Left forelimb (tissue), 1 donor: Measurements from ENCODE around the gene ZSWIM6.
"Not testable (repeated sequence)": the region's sequence is repeated elsewhere in the genome, so short reads cannot be mapped to it uniquely, and the experiment has no call there.

Experiments used
- DNase-seq: peaks from one replicate; pipeline ENCODE4 v3.0.0-alpha.2; 2018; ENCODE audit warnings: low spot score

The ZSWIM6 gene

DNA sequence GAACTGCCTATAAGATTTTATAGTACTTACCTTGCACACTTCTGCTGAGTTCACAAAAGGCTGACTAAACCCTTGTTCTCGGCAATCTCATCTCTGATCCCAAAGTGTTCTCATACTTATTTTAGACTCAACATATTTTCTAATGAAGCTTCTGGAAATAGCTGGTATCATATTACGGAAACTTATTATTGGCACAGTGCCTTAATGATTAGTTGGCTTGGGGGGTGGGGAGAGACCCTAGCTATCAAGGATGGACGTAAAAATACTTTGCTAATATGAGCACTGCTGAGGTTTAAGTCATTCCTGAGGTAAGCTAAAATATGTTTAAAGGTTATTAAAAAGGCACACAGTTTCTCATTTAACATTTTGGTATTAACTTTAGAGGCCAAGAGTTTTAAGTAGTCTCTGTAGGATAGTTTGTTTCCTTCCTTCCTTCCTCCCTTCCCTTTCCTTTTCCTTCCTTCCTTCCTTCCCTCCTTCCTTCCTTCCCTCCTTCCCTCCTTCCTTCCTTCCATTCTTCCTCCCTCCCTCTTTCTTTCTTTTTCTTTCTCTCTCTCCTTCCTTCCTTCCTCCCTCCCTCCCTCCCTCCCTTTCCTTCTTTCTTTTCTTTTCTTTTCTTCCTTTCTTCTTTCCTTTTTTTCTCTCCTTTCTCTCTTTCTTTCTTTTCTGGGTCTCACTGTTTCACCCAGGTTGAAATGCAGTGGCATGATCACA, 31.5 kb downstream of the ZSWIM6 start:
- no peak for DNase-seq

DNA sequence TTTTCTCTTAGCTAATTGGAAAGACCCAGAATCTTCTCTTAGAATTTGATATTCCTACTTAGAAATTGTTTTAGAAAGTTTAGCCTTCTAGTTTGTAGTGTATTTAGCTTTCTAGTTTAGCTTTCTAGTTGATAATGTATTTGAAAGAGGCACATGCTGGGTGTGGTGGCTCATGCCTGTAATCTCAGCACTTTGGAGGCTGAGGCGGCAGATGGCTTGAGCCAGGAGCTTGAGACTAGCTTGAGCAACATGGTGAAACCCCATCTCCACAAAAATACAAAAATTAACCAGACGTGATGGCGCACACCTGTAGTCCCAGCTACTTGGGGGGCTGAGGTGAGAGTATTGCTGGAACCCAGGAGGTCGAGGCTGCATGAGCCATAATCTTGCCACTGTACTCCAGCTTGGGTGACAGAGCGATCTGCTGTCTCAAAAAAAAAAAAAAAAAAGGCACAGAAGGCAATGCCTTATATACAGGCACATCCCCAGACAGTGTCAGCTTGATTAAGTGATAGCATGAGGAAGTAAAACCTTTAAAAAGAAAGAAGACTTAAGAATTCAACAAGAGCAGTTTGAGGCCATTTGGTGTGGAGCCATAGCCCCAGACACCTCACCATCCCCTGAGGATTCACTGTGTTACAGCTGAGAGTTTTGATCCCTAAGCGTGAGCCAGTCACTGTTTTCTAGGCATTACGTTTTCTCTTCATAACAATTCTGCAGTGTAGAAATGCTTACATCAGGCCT, 34.6 kb downstream of the ZSWIM6 start:
- DNase-seq, result no peak

DNA sequence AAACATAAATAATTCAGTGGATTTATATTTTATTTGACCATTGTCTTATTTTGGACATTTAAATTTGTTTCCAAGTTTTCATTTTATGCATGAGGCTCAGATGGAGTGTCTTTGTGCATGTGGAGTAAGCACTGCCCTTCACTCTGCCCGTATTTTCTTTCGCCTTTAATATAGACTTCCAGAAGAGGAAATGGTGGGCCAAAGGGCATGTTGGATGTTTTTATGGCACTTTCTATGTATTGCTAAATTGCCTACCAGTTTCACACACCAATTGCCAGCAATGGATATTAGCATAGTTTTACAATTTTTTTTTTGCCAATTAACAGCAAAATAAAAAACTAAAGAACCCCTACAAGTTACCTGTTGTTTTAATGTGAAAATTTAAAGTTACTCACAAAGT, 38.4 kb downstream of the ZSWIM6 start:
- no peak for DNase-seq

DNA sequence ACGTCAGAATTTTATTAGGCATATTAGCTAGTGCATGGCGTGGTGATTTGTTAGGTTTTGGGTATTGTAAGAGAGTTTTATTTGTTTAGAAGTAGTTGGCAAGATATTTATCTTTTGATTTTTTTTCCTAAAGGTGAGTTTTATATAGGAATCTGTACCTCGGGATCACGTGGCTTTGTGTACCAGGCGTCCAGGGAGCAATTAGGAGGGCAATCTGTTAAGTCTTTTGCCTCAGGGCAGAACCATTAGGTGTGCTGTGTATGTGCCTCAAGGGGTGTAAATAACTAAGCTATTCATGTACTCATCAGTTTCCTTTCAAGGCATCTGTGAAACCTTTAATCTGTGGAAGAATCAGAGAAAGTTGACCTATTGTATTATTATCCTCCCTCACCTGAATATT, 39.4 kb downstream of the ZSWIM6 start:
- DNase-seq, result no peak

DNA sequence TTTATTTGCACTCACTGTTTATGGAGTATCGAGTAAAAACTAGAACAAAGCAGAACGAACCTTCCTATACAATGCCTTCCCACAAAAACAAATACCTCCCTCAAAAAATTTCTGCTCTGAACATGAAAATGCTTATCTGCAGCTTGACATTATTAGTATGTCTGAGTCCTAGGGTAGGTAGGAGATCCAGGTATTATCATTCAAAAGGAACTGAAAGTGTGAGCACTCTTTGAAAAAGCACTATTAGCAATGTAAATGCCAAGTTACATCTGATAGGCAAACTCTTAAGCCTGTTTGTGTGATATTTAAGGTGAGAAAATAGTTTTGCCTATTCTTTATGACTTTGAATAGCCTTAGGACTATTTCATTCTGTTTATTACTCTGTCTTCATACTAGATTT, 47.6 kb downstream of the ZSWIM6 start:
- no peak for DNase-seq

DNA sequence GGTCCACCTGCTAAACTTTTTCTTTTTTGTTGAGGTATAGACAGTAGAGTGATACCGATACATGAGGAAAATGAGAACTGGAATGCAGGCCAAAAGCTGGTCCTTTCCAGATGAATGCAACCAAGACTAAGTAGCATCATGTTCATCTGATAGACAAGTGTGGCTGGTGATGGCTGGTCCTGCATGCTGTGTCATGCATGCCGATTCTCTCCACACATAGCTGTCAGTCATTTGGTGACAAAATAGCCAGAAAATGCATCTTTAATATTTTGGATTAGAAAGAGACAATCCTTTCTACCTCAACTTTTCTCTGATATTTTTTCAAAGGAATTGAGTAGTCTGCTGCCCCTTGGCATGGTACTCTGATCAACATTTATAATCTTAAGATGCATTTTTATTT, 49.9 kb downstream of the ZSWIM6 start:
- no peak for DNase-seq

DNA sequence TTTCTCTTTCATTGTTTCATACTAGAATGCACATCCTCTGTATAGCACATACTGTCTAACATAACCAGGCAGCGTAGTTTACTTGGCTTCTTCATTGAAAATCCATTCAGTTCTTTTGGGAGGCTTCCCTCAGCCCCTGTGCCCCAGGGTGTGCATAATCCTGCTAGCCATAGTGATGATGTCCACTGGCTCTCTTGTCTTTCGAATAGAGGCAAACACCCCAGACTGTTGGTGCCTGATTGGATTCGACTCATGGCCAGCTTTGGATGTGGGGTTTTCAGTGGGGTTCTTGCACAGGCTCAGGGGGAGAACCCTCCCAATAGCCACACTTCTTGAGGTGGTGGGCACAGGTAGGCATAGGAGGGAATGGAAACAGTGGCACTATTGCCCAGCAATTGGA, 53.6 kb downstream of the ZSWIM6 start:
- no peak for DNase-seq

DNA sequence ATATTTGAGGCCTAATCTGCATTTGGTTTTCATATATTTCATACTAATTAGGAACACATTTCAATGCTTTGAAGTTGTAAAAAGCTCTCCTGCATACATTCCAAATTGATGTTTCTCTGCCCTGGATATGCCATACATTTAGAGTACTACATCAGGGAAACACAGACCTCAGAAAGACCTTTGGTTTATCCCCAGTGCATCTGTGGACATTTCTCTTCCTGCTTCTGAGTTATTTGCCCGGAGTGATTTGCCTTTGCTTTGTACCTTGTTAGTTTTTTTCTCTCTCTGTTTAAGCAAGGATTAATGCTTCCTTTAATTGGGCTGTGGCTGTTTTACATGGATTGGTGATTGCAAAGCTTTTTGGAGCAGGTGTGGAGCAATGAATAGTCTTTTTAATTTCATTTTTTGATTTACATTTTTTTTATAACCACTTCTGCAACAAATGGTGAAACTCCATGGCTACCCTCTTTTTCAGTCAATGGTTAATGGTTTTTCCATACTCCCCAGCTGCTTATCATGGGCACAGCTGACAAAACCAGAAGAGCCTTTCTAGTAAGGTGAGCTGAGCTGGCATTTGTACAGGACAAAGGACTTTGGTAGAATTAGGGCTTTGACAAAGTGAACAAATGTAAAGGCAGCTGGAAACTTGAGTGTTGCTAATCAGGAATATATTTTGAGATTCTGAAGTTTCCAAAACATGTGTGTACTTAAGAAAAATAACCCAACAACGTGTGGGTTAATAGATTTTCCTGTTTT, 54.2 kb downstream of the ZSWIM6 start:
- DNase-seq, result no peak

DNA sequence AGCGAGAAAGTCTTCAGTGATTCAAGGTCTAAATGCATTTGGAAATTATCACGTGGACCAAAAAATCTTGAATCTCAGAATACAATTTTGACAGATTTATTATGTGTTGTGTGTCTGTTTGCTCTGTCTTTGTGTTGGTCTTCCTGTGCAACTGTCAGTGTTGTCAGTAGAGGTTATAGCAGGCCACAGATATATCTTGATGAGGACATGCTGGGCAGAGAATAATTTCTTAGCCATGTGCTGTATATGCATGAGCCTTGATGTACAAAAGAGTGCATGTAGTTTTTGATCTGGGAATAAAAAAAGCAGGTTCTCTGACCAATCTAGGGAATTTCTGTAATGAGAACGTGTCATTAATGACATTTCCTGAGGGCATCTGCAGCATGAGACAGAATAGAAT, 57.6 kb downstream of the ZSWIM6 start:
- DNase-seq, result no peak

DNA sequence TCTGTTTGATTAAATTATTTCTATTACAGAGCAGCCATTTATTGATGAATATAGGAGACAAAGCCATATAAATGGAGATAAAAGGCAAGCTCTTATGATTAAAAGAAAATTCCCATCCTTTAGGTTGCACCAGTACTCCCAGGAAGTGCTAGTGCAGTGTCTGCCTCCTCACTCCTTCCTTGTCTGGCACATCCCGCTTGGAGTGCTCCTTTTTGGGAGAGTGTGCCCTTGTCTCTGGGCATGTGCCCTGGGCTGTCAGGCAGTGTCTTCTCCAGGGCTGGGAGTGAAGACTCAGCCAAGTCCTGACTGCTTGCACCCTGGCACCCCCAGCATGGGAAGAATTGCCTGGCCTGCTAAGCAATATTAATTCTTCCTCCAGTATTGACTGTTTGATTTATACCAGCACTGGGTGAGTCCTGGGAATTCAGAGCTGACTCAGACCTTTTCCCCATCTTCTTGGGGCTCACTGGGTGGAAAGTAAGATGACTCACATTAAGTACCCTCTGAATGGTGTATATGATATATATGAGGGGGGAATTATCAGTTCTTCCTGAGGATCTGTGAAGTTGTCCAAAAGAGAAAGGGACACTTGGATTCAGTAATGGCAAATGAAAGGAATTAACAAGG, 62.1 kb downstream of the ZSWIM6 start:
- DNase-seq, result no peak

DNA sequence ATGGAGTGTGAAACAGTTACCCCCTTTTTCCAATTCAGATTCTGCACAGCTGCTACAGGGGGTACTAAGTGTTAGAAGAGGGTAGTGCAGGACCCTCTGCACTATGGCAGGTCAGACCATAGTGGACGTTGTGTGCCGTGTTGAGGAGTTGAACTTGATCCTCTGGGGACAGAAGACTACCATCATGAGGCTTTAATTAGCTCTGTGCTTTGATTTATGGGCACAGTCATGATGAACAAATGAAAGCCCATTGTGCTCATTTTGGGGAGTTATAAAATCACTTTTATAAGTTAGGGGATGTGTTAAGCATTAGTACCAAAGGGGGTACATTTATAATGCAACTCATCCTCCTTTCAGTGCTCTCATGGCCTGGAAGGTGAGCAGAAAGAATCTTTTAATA, 62.7 kb downstream of the ZSWIM6 start:
- DNase-seq, result no peak

DNA sequence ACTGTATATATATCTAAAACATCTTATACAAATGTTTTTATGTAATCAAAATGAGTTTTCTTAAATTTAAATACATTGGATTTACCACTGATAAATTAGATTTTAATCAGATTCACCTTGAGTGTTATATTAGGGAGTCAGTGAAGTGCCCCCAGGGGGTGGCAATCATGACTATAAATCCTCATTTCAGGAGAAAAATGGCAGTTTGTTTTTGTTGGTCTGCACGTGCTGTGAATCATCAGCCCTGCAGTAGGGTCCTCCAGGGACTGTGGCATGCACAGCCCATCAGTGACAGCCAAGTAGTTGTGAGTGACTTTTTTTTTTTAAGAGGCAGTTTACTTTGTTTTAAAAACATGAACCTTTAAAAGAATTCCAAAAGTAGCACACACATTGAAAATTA, 65.2 kb downstream of the ZSWIM6 start:
- no peak for DNase-seq

DNA sequence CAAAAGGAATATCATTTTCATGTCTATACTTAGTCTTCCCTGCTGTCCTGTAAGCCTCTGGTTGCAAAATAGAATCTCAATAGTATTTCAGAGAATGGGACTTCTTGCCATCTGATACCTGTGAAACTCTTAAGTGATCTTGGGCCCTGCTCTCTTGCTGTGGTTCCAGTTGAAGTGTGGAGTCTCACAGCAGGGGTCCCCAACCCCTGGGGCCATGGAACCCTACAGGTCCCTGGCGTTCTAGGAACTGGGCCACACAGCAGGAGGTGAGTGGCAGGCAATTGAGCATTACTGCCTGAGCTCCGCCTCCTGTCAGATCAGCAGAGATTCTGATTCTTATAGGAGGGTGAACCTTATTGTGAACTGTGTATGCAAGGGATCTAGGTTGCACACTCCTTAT, 65.9 kb downstream of the ZSWIM6 start:
- DNase-seq, result no peak

DNA sequence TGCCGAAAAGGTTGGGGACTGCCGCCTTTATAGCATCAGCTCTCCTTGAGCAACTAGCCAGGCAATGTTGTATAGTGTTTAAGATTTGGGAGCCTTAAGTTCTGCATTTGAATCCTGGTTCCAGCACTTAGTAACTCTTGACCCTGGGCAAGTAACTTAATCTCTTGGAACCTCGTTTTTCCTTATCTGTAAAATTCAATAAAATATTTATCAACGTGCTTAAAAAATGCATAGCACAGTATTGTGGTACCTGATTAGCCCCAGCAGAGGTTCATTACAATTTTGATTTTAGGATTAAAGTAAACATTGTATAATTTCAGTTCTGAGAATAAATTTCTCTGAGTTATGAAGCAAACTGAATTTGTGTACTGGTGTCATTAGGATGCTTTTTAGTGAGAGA, 66.4 kb downstream of the ZSWIM6 start:
- DNase-seq, result no peak

DNA sequence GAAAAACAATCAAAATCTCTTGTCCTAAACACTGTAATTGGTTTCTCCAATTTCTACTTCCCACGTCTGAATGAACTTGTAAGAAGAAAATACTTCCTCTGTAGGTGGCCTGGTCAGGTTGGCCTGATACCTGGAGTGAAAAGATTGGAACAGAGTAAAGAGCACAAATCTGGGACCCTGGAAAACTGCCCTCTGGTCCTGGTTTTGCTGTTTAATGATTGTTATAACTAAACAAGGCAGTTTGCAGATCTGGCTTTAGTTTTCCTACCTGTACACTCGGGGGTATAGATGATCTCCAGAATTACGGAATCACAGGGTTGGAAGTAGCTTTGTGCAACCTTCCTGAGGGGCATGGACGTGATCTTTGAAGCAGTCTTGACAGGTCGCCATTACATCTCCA, 67.6 kb downstream of the ZSWIM6 start:
- DNase-seq, result no peak

DNA sequence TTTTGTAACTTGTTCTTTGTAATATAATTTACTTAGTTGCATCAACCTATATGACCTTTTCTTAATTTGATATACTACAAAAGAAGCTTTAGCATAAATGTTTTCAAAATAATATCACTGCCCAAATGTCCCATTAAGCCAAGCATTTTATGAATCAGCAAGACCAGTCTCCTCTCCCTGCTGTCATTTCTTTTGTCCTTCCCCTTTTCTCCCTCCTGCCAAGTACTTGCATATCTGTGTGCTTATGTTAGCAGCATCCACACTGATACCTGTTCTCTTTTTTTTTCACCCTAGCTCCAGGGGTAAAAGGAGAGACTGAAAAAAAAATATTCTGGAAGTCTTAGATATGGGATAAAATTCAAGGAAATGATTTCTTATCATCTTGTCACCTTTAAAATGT, 69.7 kb downstream of the ZSWIM6 start:
- no peak for DNase-seq

DNA sequence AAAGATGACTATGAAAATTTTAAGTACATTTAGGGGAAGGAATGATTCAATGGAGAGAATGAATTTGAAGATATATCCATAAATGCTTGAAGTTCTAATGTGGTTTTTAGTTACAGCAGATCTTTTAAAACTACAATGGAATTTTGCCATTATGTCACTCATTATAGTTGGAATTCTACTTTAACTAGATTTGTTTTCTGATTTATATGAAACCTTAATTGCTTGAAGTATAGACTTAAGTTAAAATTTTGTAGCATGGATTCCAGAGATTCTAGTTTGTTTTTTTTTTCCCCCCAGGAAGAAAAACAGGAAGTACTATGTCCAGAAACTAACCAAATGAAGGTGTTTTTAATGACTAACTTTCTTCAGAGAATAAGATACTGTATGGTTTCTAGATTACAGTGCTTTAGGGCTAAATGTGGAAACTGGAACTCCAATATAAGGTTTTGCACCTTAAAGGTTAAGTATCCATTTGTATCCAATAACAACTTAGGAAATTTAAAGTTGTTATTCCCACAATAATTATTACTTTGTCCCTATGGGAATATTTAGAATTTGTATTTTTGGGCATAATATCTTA, 70.3 kb downstream of the ZSWIM6 start:
- DNase-seq, result no peak

DNA sequence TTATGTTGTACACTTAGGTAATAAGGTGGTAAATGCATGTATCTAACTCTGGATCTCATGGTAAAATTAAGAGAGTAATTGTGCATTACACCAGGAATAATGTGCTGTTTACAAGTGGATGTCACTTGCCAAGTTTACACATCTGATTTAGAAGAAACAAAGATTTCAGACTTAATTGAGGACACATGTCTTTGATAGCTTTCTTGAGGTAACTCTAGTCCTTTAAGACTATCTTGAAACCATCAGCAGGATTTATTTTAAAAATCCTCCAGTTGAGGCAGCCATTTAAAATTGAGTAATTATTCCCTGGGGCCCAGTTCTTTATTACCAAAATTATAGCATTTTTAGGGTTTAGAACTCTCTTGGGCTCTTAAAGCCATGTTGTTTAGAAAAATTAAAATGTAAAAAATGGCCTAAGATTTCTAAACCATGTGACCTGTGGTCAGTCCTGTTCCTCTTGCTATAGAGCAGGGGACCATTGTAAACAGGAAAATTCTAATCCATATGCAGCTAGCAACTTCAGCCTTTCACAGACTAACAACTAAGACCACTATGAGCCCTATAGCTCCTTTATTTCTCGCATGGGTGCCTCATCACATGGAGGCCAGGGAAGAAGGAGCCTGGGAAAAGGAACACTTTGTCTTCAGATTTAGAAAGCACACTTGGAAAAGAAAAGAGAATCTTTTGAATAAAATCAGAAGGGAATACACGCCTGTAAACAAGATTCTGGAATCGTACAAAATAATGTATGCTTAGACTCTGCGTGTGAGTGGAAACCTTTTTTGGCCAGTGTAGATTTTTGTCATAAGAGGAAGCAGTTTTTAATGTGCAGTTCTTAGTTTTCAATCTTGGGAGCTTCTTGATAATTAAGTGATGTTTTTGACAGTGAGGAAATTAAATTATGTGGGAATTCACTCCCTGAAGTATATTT, 71.2 kb downstream of the ZSWIM6 start:
- DNase-seq, result no peak

DNA sequence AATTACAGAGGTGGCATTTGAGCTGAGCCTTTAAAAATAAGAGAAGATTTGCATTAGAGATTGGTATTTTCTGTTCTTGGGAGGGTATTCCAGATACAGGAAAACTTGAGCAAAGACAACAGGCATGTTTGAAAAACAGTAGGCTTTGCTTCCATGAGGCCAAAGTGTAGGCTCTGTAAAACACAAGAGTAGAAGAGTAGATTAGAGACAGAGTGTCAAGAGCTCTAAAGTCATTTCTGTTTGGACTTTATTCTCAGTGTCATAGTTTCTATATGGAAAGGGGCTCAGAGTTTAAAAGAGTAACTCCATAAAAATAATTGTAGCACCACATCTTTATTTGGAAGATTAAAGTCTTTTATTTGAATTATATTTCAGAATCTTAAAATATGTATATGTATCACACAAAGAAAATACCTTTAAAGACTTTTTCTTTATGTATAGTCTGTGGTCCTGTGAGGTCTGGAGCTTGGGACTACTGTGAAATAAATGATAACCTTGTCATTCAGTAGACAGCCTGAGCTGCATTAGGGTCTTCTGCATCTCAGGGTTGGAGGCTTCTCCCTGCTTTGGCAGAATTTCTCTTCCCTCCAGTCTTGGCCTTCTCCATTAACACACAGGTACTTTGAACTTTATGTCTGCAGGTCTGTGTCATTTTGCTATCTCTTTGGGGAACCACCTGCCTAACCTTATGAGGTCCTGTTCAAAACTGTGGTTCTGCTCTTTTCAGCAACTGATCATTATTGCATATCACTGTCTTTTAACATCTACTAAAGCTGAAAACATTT, 73.6 kb downstream of the ZSWIM6 start:
- DNase-seq, result no peak

DNA sequence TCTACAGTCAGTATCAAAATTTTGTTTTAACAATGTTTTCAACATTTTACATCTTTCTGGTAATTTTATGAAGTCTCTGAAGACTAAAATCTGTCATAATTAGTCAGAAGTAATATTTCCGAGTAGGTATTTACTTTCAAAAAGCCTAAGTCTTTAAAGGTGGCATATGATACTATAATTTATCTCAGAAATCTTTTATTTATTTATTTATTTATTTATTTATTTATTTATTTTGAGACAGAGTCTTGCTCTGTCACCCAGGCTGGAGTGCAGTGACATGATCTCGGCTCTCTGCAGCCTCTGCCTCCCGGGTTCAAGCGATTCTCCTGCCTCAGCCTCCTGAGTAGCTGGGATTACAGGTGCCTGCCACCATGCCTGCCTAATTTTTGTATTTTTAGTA, 74.4 kb downstream of the ZSWIM6 start:
- DNase-seq, result not testable (repeated sequence)
